Measurements from ENCODE around the gene CATSPERZ.

Gene CATSPERZ

GRCh38 chr11:64292460-64293254 is 7.5 kb upstream of the CATSPERZ start:
- no peak for TF ChIP-seq CTCF (IDR thresholded peaks at IDR 0.05; ENCODE audit: low read length, missing control alignments)
- no peak overlapping the region for H3K4me3 ChIP-seq (replicated peaks; ENCODE audit: low read depth, low read length)
- no peak for DNase-seq (ENCODE audit: low read depth)

GRCh38 chr11:64294774-64295173 is 5.4 kb upstream of the CATSPERZ start:
- DNase-seq (ENCODE audit: low read depth): no peak
- TF ChIP-seq CTCF (IDR thresholded peaks at IDR 0.05; ENCODE audit: low read length, missing control alignments): no peak

GRCh38 chr11:64295760-64296159 is 4.4 kb upstream of the CATSPERZ start:
- H3K4me3 ChIP-seq (replicated peaks; ENCODE audit: low read depth, low read length): no peak overlapping the region
- TF ChIP-seq CTCF (IDR thresholded peaks at IDR 0.05; ENCODE audit: low read length, missing control alignments): no peak
- DNase-seq (ENCODE audit: low read depth): no peak

More at GRCh38 chr11:64294774-64295173, 5.4 kb upstream of the CATSPERZ start:
- no peak overlapping the region for H3K4me3 ChIP-seq (replicated peaks; ENCODE audit: low read depth, low read length)

GRCh38 chr11:64296236-64296635 is 3.9 kb upstream of the CATSPERZ start:
- TF ChIP-seq CTCF (IDR thresholded peaks at IDR 0.05; ENCODE audit: low read length, missing control alignments): no peak
- no peak for DNase-seq (ENCODE audit: low read depth)
- no peak overlapping the region for H3K4me3 ChIP-seq (replicated peaks; ENCODE audit: low read depth, low read length)

- no peak for DNase-seq (ENCODE audit: low read depth)
Measured at GRCh38 chr11:64296830-64297698, 3.1 kb upstream of the CATSPERZ start.

More at GRCh38 chr11:64296830-64297698, 3.1 kb upstream of the CATSPERZ start:
- no peak overlapping the region for H3K4me3 ChIP-seq (replicated peaks; ENCODE audit: low read depth, low read length)
- TF ChIP-seq CTCF (IDR thresholded peaks at IDR 0.05; ENCODE audit: low read length, missing control alignments): no peak

All from fibroblast of pulmonary artery (primary cell).